Germinal center (tissue), 1 donor: ENCODE results near the gene DMD.
"Not testable (repeated sequence)": the region's sequence is repeated elsewhere in the genome, so short reads cannot be mapped to it uniquely, and the experiment has no call there.

Experiments
- DNase-seq: peaks from one replicate; pipeline ENCODE4 v3.0.0; 2012; ENCODE audit warnings: mixed read lengths, low spot score

Gene DMD

GRCh38 chrX:33211356-33212260 is at the start of gene DMD:
Gene DMD, minus strand, starts transcription at chrX:33211549. Its CDS starts 237 bp downstream, at chrX:33211312.
- no peak for DNase-seq

- no peak for DNase-seq
Observed at GRCh38 chrX:33252306-33252825, 41.0 kb upstream of the DMD start.

GRCh38 chrX:33218819-33219218 is 7.5 kb upstream of the DMD start:
- DNase-seq = no peak

- no peak for DNase-seq
Observed at GRCh38 chrX:33210156-33210555, 1.2 kb downstream of the DMD start.

GRCh38 chrX:33207056-33207455 is 4.3 kb downstream of the DMD start:
- DNase-seq = no peak

- DNase-seq = no peak
Observed at GRCh38 chrX:33205321-33205720, 6.0 kb downstream of the DMD start.

- DNase-seq = no peak
Observed at GRCh38 chrX:33204889-33205288, 6.5 kb downstream of the DMD start.

- no peak for DNase-seq
Observed at GRCh38 chrX:33198561-33199279, 12.6 kb downstream of the DMD start.

- DNase-seq = no peak
Observed at GRCh38 chrX:33195698-33196097, 15.7 kb downstream of the DMD start.

- DNase-seq = no peak
Observed at GRCh38 chrX:33194876-33195433, 16.4 kb downstream of the DMD start.

GRCh38 chrX:33194289-33194688 is 17.1 kb downstream of the DMD start:
- no peak for DNase-seq

- no peak for DNase-seq
Observed at GRCh38 chrX:33190016-33190415, 21.3 kb downstream of the DMD start.

GRCh38 chrX:33188881-33189280 is 22.5 kb downstream of the DMD start:
- DNase-seq = no peak

- DNase-seq = no peak
Observed at GRCh38 chrX:33188286-33188685, 23.1 kb downstream of the DMD start.

- DNase-seq = not testable (repeated sequence)
Observed at GRCh38 chrX:33184803-33185202, 26.5 kb downstream of the DMD start.

- DNase-seq = no peak
Observed at GRCh38 chrX:33183361-33183760, 28.0 kb downstream of the DMD start.

- DNase-seq = no peak
Observed at GRCh38 chrX:33178690-33179089, 32.7 kb downstream of the DMD start.

- DNase-seq = no peak
Observed at GRCh38 chrX:33178218-33178617, 33.1 kb downstream of the DMD start.

GRCh38 chrX:33175201-33175600 is 36.1 kb downstream of the DMD start:
- DNase-seq = no peak

- no peak for DNase-seq
Observed at GRCh38 chrX:33171041-33171440, 40.3 kb downstream of the DMD start.

GRCh38 chrX:33161829-33162228 is 49.5 kb downstream of the DMD start:
- DNase-seq = no peak

GRCh38 chrX:33160273-33160672 is 51.1 kb downstream of the DMD start:
- no peak for DNase-seq
